Left lung (tissue), 10 donors: ENCODE results near the gene SCRT2. TPM values are rescaled to one million over a fixed set of nuclear protein-coding genes. Genes with fewer than 3 reads are reported as not detected.

Experiments
- ATAC-seq: fragments of 200-7000 bp; cut with Tn5 transposase; one replicate; pipeline ENCODE4 v1.9.1; 2020; ENCODE audit warnings: moderate library complexity
- DNase-seq, 4 donors: peaks; one replicate each; pipeline ENCODE4 v3.0.0-alpha.2; 2013 to 2020
- H3K27ac ChIP-seq, 2 donors: fragments of 200-600 bp; sonication (generic) in 1 of 2; one replicate each; pipeline versions ENCODE4 v1.5.0 to v1.8.0; 2020 to 2021
- H3K27me3 ChIP-seq, 2 donors: fragments of 200-600 bp; sonication (generic) in 1 of 2; one replicate each; pipeline versions ENCODE4 v1.5.0 to v1.8.0; 2020 to 2021
- H3K36me3 ChIP-seq, 2 donors: fragments of 200-600 bp; sonication (generic) in 1 of 2; one replicate each; pipeline versions ENCODE4 v1.5.0 to v1.8.0; 2020 to 2021
- H3K4me1 ChIP-seq, 2 donors: fragments of 200-600 bp; one replicate each; pipeline ENCODE4 v1.8.0; 2021
- H3K4me3 ChIP-seq, 2 donors: fragments of 200-600 bp; sonication (generic) in 1 of 2; one replicate each; pipeline versions ENCODE4 v1.5.0 to v1.8.0; 2020 to 2021; ENCODE audit warnings: mild to moderate bottlenecking in 1 of 2
- H3K9me3 ChIP-seq, 2 donors: fragments of 200-600 bp; sonication (generic) in 1 of 2; one replicate each; pipeline versions ENCODE4 v1.5.0 to v1.8.0; 2020 to 2021
- CTCF ChIP-seq, 2 donors: fragments of 200-600 bp; sonication (generic) in 1 of 2; IDR thresholded peaks; one replicate each; pipeline versions ENCODE4 v1.5.0 to v1.8.0; 2021; ENCODE audit warnings: antibody characterized with exemption in 2 of 2
- intact Hi-C, 2 donors: fragments of 100-400 bp; cut with DNase I; formaldehyde crosslinking; loops; one replicate each; pipeline versions ENCODE4 v1.11.2 to v1.14.2; 2022
- polyA plus RNA-seq, 6 donors: library from polyadenylated mRNA; unstranded; fragments of 120-200 nt; gene quantifications; one replicate each; pipeline ENCODE4 v1.2.1, GENCODE V29; 2013; ENCODE audit not compliant: insufficient read length in 6 of 6
- total RNA-seq, 2 donors: library from RNA; stranded (reverse); fragmentation: NEBNext Ultra II Directional; extraction: Animal tissue kit (Norgen Biotek cat#: 25700); gene quantifications; one replicate each; pipeline ENCODE4 v1.2.1, GENCODE V29; 2021
- donor health status: DM: no; HTN: yes; CAD: no.
- donor health status: DM: no; HTN: no; CAD: no.

SCRT2 gene
- total and polyA plus RNA-seq, 8 donors = not detected

- intact Hi-C loops = no loop called here
- no peak overlapping the region for H3K27ac ChIP-seq
- H3K4me1 ChIP-seq = peaks cover under 1 to 25% of the 10 kb centered on the region in 2 donors
- no peak for ATAC-seq
- no peak for TF ChIP-seq CTCF (IDR thresholded peaks at IDR 0.05)
- peaks cover 0 to 20% of the 10 kb centered on the region in 2 donors for H3K27me3 ChIP-seq
- no peak for DNase-seq
- no peak overlapping the region for H3K4me3 ChIP-seq
- no peaks in the 10 kb centered on the region for H3K9me3 ChIP-seq
- peaks cover 0 to 39% of the 10 kb centered on the region in 2 donors for H3K36me3 ChIP-seq
These were observed 28.8 kb downstream of the SCRT2 start for GRCh38 chr20:646868-647233.

GRCh38 chr20:646107-646867, 29.3 kb downstream of the SCRT2 start:
- peak; percentile 36 for ATAC-seq
- H3K4me3 ChIP-seq = no peak overlapping the region
- no peaks in the 10 kb centered on the region for H3K9me3 ChIP-seq
- DNase-seq = no peak
- H3K36me3 ChIP-seq = peaks cover 0 to 39% of the 10 kb centered on the region in 2 donors
- peaks cover 0 to 20% of the 10 kb centered on the region in 2 donors for H3K27me3 ChIP-seq
- peaks cover 0 to 19% of the 10 kb centered on the region in 2 donors for H3K4me1 ChIP-seq
- no peak overlapping the region for H3K27ac ChIP-seq
- TF ChIP-seq CTCF (IDR thresholded peaks at IDR 0.05) = no peak
- intact Hi-C loops = no loop called here

GRCh38 chr20:645318-646106, 30.1 kb downstream of the SCRT2 start:
- H3K4me3 ChIP-seq = no peak overlapping the region
- DNase-seq = peak; percentile 59 to 92 (median 71)
- no peak overlapping the region for H3K27ac ChIP-seq
- H3K27me3 ChIP-seq = peaks cover 0 to 20% of the 10 kb centered on the region in 2 donors
- no peaks in the 10 kb centered on the region for H3K9me3 ChIP-seq
- peaks cover 0 to 16% of the 10 kb centered on the region in 2 donors for H3K4me1 ChIP-seq
- ATAC-seq = peak; percentile 94
- intact Hi-C loops = no loop called here
- TF ChIP-seq CTCF (IDR thresholded peaks at IDR 0.05) = peak; percentile 89 to 95
- peaks cover 0 to 37% of the 10 kb centered on the region in 2 donors for H3K36me3 ChIP-seq

GRCh38 chr20:644692-645317, 30.8 kb downstream of the SCRT2 start:
- intact Hi-C loops = loop anchor here in 1 of 2 donors (5.0 kb wide), 1 partner anchor 83 kb away; no protein-coding TSS in a partner anchor
- Histone ChIP-seq H3K27me3 (peaks cover 0 to 20% of the 10 kb centered on the region in 2 donors), H3K4me1 (peaks cover 0 to 16% of the 10 kb centered on the region in 2 donors), H3K27ac (no peak overlapping the region), H3K36me3 (peaks cover 0 to 30% of the 10 kb centered on the region in 2 donors), H3K4me3 (no peak overlapping the region), H3K9me3 (no peaks in the 10 kb centered on the region)
- DNase-seq (no peak), ATAC-seq (no peak)
- no peak for TF ChIP-seq CTCF (IDR thresholded peaks at IDR 0.05)
